ENCODE measurements around the gene RCBTB1. TPM values are rescaled to one million over a fixed set of nuclear protein-coding genes. Genes with fewer than 3 reads are reported as not detected.
"Not testable (repeated sequence)": the region's sequence is repeated elsewhere in the genome, so short reads cannot be mapped to it uniquely, and the experiment has no call there.

The RCBTB1 gene
- total RNA-seq, 1 donor from 2014 or later: 22.3 TPM

GRCh38 chr13:49533591-49534269, 51.6 kb downstream of the RCBTB1 start:
- intact Hi-C loops (cut with DNase I): no loop called here
- DNase-seq (ENCODE audit: missing footprints): no peak
- ATAC-seq: no peak

- ATAC-seq: no peak
- intact Hi-C loops (cut with DNase I): no loop called here
Measured at GRCh38 chr13:49533011-49533410, 52.3 kb downstream of the RCBTB1 start.

GRCh38 chr13:49532593-49532992, 52.8 kb downstream of the RCBTB1 start:
- DNase-seq (ENCODE audit: missing footprints) (no peak), ATAC-seq (peak; percentile 35)
- intact Hi-C loops (cut with DNase I): no loop called here

More at GRCh38 chr13:49533011-49533410, 52.3 kb downstream of the RCBTB1 start:
- DNase-seq (ENCODE audit: missing footprints): no peak

DNA sequence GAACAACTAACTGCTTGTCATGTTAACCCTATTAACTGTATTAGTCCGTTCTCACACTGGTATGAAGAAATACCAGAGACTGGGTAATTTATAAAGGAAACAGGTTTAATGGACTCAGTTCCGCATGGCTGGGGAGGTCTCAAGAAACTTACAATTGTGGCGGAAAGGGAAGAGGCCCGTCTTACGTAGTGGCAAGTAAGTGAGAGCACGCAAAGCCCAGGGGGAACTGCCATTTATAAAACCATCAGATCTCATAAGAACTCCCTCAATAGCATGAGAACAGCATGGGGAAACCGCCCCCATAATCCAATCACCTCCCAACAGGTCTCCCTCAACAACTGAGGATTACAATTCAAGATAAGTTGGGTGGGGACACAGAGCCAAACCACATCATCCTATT, 54.9 kb downstream of the RCBTB1 start:
- DNase-seq (ENCODE audit: missing footprints): no peak
- ATAC-seq: no peak
- intact Hi-C loops (cut with DNase I): no loop called here

DNA sequence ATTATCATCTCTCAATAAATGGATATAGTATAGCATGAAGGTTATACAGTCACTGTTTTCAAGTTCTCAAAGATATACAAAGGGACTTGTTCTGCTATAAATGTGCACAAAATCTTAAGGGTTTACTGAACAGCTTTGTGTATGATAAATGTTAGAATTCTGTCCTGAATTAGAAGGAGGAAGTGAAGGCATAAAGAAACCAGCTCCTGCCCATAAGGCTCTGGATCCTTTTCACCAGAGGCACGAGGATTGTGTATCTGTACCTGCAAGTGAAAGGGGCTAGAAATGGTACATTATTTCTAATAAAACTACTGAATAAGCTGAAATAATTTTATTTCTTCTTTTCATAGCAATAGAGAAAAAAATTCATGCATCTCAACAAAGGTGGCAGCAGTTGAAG, 57.2 kb downstream of the RCBTB1 start:
- DNase-seq (ENCODE audit: missing footprints): no peak
- ATAC-seq: no peak
- intact Hi-C loops (cut with DNase I): no loop called here

DNA sequence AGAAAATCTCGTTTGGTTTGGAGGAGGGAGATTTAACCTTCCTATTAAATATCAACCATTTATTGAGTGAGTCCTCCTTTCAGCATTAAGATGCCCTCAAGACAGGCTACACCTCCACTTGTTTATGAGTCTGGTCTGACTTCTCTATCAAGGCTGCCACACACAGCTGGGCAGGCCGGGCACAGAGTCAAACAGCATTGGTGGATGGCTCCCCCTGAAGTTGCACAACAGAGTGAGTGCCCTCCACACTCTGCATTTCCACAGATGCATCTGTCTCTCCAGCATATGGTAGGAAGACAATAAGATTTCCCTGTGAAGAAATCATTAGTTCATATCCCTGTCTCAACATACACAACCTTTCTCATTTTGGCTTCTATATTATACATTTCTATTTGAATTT, 58.2 kb downstream of the RCBTB1 start:
- no peak for DNase-seq (ENCODE audit: missing footprints)
- intact Hi-C loops (cut with DNase I): no loop called here

GRCh38 chr13:49524740-49525501, 60.4 kb downstream of the RCBTB1 start:
- DNase-seq (ENCODE audit: missing footprints) (no peak), ATAC-seq (no peak)
- intact Hi-C loops (cut with DNase I): no loop called here

More for the DNA sequence above, 58.2 kb downstream of the RCBTB1 start:
- peak; percentile 56 for ATAC-seq

- no peak for DNase-seq (ENCODE audit: missing footprints)
- peak; percentile 59 for ATAC-seq
- intact Hi-C loops (cut with DNase I): no loop called here
Measured at GRCh38 chr13:49521224-49521623, 64.1 kb downstream of the RCBTB1 start.

DNA sequence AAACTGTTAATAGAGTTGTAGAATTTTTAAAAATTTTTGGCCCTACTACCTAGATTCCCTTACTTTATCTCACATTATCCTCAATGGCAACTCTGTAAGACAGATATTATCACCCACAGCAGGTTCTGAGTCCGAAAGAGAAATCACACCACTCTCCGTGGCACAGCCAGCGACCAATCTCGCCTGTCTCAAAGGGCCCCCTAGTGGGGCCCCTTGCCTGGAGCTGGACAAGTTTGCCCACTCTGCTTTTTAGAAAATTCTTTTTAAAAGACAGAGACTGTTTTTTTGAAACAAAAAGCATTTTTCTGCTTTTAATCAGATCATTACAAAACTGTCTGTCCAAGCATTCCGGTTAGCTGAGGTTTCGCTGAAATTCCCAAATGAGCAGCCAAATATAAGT, 67.9 kb downstream of the RCBTB1 start:
- intact Hi-C loops (cut with DNase I): loop anchor here (10.0 kb wide), 1 partner anchor 213 kb away; no protein-coding TSS in a partner anchor
- ATAC-seq (peak; percentile 24), DNase-seq (ENCODE audit: missing footprints) (no peak)

GRCh38 chr13:49516467-49516866, 68.9 kb downstream of the RCBTB1 start:
- DNase-seq (ENCODE audit: missing footprints) (no peak), ATAC-seq (no peak)
- intact Hi-C loops (cut with DNase I): loop anchor here (10.0 kb wide), 1 partner anchor 212 kb away; no protein-coding TSS in a partner anchor

DNA sequence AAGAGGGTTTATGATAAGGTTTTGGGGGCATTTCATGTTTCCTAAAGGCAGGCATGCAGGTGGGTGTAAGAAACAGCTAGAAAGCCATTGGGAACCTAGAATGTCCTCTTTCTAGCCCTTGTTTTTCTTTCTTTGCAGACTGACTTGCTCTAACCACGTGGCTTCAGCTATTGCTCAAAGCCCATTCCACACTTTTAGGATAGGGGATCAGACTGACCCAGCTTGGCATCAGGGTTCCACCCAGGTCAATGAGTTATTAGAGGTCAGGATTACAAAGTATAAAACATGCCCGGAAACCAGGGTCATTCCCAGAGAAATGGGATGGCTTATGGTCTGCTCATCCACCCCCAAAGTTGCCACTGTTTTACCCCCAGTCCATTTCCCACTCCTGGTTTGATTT, 72.8 kb downstream of the RCBTB1 start:
- intact Hi-C loops (cut with DNase I): loop anchor here (10.0 kb wide), 1 partner anchor 208 kb away; no protein-coding TSS in a partner anchor
- no peak for ATAC-seq
- no peak for DNase-seq (ENCODE audit: missing footprints)

DNA sequence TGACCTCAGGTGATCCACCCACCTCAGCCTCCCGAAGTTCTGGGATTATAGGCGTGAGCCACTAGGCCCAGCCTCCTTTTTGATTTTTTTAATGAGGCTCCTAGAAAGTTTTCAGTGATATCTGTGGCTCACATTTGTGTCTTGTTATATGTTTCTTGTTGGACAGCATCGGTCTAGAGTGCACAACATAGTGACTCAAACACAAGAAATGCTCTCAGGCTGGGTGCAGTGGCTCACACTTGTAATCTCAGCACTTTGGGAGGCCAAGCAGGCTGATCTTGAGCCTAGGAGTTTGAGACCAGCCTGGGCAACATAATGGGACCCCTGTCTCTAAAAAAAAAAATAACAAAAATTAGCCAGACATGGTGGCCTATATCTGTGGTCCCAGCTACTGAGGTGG, 81.4 kb downstream of the RCBTB1 start:
- intact Hi-C loops (cut with DNase I): no loop called here
- ATAC-seq: no peak
- no peak for DNase-seq (ENCODE audit: missing footprints)

DNA sequence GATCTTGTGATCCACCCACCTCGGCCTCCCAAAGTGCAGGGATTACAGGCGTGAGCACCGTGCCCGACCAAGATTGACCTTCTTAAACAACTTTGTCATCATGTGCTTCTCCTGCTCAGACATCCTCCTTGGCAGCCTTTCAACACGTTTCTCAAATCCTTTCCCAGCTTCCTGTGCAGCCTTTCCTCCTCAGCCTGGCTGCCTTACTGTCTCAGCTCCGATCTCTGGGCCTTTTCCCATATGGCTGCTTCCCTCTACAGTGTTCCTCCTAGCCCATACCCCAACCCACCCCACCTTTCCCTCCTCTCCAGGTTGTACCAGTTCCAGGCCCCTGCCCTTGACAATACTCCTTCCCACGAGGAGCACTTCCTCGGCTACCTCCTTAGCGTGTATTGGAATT, 82.4 kb downstream of the RCBTB1 start:
- ATAC-seq (peak; percentile 23), DNase-seq (ENCODE audit: missing footprints) (no peak)
- intact Hi-C loops (cut with DNase I): no loop called here

- DNase-seq (ENCODE audit: missing footprints) (no peak), ATAC-seq (no peak)
- intact Hi-C loops (cut with DNase I): no loop called here
Measured at GRCh38 chr13:49499889-49500660, 85.3 kb downstream of the RCBTB1 start.

DNA sequence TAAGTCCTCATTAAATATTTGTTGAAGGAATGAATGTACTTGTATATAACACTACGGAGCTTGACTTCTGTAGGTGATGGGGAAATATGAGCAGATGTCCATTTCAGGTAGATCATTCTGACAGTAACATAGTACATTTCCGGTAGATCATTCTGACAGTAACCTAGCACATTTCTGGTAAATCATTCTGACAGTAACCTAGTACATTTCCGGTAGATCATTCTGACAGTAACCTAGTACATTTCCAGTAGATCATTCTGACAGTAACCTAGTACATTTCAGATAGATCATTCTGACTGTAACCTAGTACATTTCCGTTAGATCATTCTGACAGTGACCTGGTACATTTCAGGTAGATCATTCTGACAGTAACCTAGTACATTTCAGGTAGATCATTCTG, 87.2 kb downstream of the RCBTB1 start:
- intact Hi-C loops (cut with DNase I): no loop called here
- ATAC-seq: no peak
- no peak for DNase-seq (ENCODE audit: missing footprints)

DNA sequence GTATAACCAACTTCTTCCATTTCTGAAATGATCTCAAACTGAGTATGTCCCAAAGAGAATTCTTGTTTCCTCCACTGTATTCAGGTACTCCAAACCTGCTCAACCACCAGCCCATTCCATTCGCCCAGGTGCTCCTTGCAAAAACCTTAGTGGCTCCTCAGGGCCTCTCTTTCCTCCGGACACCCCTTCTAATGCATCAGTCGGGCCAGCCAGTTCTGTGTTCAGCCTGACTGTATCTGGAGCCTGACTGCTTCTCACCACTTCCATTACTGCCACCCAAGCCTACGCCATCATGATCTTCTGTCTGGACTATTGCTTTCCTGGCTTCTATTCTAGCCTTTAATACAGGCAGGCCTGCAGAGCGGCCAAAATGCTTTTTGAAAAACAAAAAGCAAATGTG, 88.1 kb downstream of the RCBTB1 start:
- ATAC-seq (no peak), DNase-seq (ENCODE audit: missing footprints) (no peak)
- intact Hi-C loops (cut with DNase I): loop anchor here (2.0 kb wide), 1 partner anchor 88 kb away; the partner anchor contains the start of gene RCBTB1

DNA sequence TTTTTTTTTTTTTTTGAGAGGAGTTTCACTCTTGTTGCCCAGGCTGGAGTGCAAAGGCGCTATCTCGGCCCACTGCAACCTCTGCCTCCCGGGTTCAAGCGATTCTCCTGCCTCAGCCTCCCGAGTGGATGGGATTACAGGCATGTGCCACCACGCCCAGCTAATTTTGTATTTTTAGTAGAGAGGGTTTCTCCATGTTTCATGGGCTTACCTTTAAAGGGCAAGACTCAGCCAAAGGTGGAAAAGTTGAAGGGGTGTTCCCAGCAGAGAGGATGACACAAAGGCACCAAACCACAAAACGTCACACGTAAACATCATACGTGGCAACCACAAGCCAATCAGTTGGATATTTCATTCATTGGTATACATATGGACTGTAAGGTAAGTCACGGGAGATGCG, 88.5 kb downstream of the RCBTB1 start:
- not testable (repeated sequence) for DNase-seq (ENCODE audit: missing footprints); ATAC-seq
- intact Hi-C loops (cut with DNase I): loop anchor here (2.0 kb wide), 1 partner anchor 88 kb away; the partner anchor contains the start of gene RCBTB1

DNA sequence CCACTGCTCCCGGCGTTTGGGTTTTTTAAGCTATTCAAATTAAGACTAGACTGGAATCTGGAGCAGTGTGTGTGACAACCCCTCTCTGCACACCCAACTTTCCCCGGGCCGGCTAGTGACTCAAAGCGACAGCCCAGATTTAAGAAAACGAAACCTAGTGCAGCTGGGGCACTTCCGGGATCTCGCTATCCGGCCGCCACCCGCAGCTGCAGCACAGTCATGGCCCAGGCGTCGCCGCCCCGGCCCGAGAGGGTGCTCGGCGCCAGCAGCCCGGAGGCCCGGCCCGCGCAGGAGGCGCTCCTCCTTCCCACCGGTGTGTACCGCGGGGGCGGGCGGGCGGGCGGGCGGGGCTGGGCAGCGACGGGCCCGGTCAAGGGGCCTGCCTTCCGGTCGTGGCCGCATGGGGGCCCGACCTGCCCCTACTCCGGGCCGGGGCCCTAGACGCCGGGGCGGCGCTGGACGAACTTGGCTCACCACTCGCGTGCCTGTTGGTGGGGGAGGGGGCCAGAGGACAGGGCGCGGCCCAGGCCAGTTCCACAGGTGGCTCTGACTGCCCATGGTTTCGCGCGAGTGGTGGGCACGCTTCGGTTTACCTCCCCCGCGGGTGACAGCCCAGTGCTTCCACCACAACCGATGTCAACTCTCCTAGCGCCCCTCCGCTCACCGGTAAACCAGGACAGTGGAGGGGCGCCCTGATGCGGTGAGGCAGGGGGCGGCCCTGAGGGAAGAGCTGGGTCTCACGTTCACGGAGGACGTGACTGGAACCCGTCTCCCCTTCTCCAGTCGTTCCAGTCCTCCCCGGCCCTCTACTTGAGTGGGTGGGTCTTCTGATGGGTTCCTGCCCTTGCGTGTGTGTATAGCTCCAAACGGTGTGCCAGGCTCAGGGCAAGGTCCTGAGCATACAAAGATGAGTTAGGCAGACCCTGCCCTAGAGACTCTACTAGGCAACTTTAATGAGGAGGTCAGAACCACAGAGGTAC, 89.3 kb downstream of the RCBTB1 start, which contains the start of gene PHF11:
PHF11 (plus strand) TSS at position 171 of the 980 bp plus-strand sequence; CDS start at position 220, 49 bp downstream.
- peak; percentile 88 for ATAC-seq
- DNase-seq (ENCODE audit: missing footprints): peak; percentile 94
- intact Hi-C loops (cut with DNase I): loop anchor here (2.0 kb wide), 1 partner anchor 89 kb away; the partner anchor contains the start of gene RCBTB1

Data from Right ventricle myocardium inferior (tissue), 1 donor.